ENCODE results near the gene NR2F1-AS1.
"Not testable (repeated sequence)": the region's sequence is repeated elsewhere in the genome, so short reads cannot be mapped to it uniquely, and the experiment has no call there.

Gene NR2F1-AS1

DNA sequence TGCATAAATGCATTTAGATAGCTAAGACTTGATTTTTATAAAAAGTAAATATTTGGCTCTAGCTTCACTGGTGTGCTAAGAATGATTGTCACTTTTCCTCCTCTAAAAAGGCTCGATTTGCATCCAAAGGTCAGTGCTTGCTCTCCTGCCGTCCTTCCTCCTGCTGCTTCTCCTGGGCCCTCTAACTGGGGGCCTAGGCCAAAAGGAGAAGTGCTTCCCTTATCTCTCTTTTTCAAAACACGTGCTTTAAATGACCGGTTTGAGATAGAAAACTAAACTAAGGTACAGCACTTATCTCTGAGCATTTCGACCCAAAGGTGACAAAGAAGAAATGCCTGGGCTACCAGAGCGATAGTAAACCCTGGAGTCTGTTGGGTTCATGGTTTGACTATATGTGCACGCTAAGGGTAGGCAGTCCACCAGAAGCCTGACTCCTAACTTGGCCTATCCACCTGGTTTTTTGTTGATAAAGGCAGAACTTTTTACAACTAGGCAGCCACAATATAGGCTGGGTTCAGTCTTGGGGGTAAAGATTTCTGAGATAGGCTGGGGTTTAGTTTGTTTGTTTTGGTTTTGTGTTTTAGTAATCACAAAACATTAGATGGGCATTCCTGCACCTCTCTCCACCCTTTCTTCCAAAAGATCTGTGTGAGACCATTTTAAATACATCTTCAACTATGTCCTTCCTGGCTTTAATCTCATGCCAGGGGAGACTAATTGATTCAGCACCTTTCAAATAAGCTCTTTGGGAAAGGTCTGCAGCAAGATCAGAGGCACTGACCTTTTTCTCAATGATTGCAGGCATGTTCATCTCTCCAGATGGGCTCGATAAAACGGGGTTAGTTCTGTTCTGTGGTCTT lies 3.8 kb downstream of the NR2F1-AS1 start:
- no peak for DNase-seq (ENCODE audit: low read depth in 2 of 2)

DNA sequence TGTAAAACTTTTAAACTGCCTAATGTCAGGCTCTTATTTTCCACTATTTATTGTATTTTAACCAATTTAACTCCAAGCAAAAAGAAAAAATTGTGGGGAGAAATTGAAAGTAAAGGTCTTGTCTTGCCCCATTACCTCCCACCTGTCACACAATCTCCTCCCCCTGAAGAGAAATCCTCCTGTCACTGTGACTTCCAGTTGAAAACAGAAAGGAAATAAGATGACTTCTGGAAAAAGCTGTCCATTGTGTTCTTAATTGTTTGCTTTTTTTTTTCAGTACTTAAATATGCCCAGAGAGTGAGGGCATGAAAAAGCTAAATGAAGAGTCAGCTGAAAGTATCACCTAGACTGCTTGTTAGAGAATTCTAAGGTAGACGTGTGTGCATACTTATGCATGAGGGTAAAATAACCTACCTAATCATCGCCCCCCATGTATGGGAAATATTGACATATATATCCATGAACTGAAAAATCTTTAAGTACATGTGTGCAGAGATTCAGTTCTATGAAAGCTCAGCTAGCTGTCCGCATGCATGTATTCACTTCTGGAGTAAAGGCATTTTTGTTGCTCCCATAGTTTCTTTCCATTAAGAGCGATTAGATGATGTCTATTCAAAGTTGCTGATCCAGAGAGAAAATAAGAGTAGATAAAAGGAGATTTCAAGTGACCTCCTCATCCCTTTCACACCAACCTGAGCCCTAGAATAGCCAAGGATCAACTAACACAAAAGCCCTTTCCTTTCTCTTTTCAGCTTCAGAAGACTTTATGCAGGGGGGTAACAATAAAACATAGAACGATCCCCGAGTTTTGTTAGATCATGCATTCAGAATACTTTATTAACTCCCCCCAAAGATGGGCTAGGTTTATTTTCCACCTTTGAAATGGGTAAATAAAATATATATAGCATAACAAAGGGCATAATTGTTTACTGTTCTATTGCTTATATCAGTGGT lies 5.3 kb downstream of the NR2F1-AS1 start:
- DNase-seq (ENCODE audit: low read depth in 2 of 2), result no peak

DNA sequence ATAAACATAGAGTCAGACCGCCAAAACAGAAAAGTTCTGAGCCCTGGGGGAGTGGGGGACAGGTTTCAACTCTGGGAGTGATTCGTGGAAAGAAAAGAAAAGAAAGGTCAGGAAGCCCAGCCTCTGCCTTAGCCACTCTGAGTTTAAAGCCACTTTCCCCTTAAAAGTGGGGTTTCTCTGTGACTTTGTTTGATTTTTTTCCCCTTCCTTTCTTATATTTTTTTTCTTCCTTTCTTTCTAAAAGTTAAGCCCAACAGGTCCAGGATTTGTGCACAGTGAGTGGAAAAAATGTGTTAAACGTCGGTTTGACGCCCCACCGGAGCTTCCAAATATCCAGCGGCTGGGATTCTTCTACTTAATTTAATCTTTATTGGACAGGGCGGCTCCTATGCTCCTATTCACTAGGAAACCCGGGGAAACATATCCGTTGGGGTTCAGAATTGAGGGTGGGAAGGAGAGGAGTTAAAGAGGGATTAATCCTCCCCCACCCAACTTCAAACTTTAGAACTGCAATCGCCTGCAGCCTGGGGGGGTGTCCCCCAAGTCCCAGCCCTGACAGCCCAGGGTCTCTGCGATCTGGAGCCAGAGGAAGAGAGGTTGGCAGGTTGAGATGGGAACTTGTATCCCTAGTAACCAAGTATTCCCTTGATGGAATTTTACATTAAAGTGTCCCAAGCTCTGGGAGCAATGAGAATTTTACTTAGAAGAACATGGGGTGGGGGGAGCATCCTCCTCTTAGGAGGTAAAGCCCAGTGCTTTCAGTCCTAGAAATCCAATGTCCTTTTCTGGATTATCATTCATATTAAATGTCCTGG lies 6.3 kb downstream of the NR2F1-AS1 start:
- no peak for DNase-seq (ENCODE audit: low read depth in 2 of 2)

DNA sequence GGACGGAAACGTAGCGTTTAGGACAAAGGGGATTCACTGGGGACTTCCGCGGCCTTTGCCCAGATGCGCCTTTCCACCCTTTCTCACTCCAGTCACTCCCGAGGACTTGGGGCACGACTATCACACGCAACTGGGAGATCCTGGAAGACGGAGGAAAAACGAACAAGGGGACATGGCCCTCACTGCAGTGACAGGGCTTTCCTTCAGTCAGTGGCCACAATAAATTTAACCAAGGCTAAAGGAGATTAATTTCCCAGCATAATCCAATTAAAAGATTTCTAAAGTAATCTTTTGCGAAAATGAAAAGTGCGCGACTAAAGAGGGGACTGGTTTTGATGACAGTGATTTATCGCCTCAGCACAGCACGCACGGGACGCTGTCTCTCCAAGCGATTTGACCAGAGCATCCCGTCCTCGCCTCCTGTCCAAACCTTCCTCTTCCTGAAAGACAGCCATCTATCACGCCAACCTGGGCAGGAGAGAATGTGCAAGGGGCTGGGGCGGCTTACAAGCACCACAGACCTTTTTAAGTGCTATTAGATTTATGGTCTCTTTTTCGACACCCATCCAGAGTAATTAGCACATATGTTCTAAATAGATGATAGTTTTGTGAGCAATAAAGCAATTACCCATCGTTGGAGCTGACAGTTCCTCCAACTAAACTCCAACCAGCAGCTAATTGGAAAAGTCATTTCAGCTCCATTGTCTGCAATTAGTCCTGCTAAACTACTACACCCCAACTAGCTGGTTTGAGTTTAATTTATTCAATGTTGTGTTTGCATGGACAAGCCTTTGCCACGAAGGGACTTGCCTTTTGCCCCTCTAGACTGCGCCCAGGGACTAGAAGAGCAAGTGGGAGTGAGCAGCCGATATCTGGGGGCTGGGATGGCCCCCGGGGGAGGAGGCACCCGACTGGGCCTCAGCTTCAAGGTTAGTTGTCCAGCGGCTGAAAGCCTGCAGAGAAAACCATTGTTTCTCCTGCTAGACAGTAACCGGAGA lies 7.4 kb downstream of the NR2F1-AS1 start:
- DNase-seq (ENCODE audit: low read depth in 2 of 2), result no peak

DNA sequence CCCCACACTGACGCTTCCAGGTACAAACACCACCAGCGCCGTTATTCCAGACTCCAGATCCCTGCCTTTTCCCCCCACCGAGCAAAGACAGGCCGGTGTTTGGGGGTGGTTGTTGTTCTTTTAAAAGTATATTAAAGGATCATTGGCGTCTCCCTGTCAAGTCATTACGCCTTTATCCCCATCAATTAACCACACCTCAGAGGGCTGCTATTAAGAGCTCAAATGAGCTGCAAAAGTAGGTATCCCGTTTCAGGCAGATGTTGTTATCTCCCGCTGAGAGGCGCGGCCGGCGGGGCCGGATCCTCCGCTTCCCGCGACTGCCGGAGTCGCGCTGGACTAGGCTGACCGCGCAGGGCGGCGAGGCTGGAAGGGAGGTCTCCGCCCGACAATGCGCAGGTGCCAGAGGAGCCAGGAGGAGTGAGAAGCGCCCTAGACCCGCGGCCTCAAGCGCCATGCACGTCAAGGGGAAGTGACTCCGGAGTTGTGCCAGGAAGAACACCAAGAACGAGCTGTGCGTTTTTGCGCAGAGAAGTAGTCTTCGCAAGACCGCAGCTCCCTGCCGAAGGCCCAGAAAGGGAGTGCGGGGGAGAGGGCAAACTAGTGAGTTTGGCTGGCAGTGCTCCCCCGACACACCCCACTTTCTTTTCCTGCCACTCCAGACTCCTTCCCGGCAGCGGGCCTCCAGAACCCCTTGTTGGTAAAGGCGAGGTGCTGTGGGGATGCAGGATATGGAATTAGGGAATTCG lies 8.2 kb downstream of the NR2F1-AS1 start:
- DNase-seq (ENCODE audit: low read depth in 2 of 2), result no peak

DNA sequence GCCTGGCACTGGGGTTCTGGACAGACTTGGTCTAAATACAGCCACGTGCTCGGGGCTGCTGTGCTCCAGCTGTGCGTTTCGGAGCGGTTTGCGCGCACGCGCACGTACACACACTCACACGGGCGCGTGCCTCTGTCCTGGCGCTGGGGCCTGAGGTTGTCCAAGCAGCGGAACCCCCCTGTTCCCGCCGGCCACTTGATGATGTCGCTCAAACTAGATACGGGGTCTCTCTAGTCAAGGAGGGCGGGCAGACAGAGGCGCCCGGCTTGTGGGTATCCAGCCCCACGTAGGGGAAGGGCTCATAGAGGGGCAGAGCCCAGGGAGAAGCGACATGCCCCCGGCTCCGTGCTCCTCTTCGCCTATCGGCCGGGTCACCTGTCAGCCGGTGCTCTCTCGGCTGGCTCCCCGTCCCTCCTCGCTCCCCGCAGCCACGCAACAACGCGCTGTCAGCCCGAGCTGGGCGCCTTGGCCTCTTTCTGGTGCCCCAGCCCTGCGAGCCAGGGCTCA lies 8.9 kb downstream of the NR2F1-AS1 start:
- no peak for DNase-seq (ENCODE audit: low read depth in 2 of 2)

DNA sequence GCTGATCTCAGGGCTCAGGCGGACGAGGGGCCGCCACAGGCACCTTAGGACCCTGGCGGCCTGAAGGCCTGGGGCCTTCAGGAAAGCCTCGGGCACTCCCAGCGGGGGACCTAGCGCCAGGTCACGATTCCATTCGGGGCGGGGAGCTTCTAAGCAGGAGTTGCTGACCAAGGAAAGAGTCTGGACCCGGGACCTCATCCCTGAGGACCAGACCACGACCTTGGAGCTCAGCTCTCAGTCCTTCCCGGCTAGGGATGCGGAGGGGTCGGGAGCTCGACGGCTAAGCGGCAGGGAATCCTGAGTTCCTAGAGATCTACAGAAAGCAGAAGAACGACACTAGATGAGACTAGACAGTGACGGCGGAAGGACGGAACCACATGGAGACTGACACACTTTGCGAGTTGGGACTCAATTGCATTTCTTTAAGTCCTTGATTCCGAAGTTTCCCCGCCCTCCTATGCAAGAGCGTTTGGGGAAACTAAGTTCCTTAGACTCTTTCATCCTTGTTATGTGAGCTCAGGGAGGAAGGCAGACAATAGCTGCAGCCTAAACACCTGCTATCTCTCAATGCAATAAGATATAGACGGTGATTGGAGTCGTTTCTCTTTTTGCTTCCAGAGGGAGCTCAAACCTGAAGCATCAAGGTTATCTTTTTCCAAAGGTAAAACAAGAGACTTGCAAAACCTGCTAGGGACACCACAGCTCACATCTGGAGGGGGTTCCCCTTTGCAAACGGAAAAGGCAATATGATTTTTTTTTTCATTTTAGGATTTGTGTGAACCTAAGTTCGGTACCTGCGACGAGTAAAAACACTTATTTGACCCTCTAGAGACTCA lies 9.7 kb downstream of the NR2F1-AS1 start:
- no peak for DNase-seq (ENCODE audit: low read depth in 2 of 2)

DNA sequence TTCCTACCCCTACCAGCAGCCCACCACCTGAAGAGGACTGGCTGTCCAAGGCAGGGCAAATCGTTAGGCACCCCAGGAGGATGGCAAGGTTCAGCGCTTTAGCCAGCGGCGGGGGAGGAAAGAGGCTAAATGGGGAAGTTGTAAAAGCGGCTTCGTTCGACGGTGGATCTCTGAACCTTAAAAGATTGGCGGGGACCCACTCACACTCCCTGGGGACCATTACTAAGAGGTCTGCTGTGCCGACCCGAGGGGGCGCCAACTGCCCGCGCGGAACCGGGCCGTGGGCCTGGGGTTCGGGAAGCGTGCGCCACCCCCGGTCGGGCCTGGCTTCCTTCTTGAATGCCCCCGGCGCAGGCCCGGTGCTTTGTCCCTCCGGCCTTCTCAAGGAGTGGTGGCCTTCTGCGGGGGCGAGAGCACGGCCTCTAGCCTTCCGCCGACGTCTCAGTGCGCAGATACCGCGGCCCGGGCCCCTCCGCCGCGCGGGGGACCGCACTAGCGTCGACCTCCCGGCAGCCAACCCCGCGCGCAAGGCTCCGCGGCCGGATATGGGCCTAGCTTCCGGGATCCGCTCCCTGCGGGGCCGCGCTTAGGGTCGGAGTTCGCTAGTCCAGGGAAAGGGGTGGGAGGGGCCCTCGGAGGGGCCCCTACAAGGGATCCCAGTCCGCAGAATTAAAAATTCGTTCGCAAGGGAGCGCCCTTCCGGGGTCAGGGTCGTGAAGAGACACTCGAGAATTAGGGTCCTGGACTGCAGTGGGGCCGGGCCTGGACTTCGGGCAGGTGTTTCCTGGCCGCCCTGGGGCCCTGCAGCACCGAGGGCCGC lies 10.5 kb downstream of the NR2F1-AS1 start:
- no peak for DNase-seq (ENCODE audit: low read depth in 2 of 2)

DNA sequence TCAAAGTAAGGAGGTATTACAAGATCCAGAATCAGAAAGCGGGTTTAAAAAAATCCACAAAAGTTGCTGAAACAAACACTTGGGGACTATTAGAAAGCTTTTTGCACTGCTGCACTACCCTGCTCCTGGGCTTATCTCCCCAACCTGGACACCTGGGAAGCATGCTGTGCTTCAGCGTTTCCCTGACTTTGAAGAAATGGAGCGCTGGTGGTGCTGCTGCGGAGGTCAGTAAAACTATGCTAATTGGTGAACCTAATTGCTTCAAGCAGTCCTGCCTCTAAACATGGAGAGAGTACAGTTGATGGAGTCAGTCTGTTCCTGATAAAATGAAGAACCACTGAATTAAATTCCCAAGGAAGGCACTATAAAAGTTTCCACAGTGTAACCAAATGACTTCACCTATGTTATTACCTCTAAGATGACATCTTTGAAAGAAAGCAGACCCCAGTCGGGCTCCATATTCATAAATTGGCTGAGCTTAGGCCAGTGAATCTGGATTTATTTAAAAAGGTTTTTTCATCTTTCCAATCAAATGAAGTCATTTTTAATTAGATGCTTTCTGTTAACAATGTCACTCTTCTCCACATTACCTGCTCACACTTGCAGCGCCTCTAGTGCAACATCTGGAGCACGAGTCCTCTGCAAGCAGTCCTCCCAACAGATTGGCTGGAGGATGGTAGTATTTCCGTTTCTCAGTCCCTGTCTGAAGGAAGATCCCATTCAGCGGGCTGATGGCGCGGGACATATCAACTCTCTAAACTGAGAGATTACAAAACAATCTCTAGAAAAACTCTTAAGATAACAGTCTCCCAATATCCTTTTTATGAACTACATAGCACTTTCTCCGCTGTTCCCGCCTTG lies 11.5 kb downstream of the NR2F1-AS1 start:
- no peak for DNase-seq (ENCODE audit: low read depth in 2 of 2)

DNA sequence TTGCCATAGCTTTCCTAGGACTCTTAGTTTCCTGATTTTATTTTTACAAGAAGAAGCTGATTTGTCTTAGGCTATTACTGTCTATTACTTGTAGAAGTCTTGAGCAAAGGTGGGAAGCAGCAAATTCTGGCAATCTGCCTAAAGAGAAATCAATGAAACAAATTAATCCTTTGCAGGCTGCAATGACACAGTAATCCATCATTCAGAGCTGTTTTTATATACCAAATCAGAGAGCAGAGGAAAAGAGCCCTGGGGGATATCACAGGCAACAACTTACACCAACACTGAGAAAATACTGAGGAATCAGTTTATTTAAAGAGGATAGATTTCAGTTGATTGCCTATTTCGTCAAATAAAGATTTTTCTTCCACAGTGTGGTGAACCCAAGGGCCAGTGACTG lies 13.6 kb downstream of the NR2F1-AS1 start:
- no peak for DNase-seq (ENCODE audit: low read depth in 2 of 2)

DNA sequence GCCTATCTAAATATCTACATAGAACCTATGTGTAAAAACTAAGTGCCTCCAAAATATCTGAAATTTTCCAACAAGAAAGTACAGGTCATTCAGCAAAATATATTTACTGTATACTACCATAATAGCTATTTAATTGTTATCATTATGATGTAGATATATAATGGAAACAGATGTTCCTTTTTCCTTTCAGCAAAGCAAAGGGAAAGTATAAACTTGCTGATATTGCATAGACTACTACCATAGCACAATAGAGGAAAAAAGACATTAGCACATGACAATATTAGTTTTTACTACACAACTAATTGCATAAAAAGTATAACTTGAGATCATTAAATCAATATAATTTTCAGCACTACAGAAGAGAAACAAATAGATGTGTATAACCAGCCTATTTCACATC lies 14.9 kb downstream of the NR2F1-AS1 start:
- no peak for DNase-seq (ENCODE audit: low read depth in 2 of 2)

DNA sequence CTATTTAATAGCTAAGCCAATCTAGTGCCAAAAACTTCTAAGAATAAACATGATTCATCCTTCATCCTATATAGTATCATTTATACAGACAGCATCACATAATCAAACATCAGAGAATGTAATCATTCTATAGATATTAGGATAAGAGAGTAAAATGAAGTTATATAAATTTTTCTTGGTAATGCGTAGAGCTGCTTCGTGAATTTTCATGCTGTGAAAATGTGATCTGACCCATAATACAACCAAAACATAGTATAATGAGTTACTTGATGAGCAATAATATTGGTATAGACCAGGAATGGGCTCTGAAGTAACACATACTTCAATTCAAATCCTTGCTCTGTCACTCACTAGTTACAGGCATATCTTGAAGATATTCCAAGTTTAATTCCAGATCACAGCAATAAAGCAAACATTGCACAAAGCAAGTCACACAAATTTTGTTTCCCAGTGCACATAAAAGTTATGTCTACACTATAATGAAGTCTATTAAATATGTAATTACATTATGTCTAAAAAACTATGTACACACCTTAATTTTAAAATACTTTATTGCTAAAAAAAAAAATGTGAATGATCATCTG lies 23.9 kb downstream of the NR2F1-AS1 start:
- DNase-seq (ENCODE audit: low read depth in 2 of 2), result no peak

DNA sequence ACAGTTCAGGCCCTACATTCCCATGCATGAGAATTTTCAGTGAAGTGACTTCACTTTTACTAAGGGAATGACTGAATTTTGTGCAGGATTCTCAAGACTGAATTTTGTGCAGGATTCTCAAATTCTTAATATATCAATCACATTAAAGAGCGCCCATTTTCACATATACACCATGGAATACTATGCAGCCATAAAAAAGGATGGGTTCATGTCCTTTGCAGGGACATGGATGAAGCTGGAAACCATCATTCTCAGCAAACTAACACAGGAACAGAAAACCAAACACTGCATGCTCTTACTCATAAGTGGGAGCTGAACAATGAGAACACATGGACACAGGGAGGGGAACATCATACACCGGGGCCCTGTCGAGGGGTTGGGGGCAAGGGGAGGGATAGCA lies 31.4 kb downstream of the NR2F1-AS1 start:
- DNase-seq (ENCODE audit: low read depth in 2 of 2), result not testable (repeated sequence)

DNA sequence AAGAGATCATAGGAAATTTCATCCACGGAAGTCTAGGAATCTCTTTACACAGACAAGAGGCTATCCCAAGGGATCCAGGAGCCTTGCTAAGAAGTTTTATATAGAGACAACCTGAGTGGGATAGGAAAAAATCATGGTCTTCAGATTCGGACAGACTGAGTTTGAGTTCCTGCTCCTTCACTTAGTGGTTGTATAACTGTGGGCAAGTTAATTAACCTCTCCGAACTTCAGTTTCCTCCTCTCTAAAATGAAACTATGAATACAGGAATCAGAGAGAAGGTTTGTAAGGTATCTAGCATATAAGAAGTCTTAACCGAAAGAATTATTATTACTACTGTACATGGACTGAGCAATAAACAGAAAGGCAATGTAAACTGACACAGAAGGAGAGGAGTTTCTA lies 35.1 kb downstream of the NR2F1-AS1 start:
- DNase-seq (ENCODE audit: low read depth in 2 of 2), result no peak

DNA sequence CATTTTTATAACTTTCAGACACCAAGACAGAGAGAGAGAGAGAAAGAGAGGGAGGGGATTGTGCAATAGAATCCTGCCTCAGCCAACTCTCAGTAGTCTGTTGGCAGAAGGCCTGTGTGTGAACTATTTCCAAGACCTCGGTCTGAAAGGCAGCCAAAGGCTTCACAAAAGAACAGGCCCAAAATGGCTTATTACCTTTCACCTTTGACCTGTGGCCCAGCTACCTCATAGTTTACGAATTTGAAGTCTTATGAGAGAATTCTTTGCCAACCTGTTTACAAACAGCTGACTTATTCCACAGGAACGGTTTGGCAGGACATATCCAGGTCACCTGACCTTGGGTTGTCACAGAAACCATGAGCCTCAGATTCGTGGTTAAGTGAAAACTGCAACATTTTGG lies 48.6 kb downstream of the NR2F1-AS1 start:
- no peak for DNase-seq (ENCODE audit: low read depth in 2 of 2)

DNA sequence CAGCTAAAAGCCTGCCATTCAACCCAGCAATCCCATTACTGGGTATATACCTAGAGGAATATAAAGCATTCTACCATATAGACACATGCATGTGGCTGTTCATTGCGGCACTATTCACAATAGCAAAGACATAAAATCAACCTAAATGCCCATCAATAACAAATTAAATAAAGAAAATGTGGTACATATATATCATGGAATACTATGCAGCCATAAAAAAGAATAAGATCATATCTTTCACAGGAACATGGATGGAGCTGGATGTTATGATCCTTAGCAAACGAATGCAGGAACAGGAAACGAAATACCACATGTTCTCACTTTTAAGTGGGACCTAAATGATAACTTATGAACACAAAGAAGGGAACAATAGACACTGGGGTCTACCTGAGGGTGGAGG lies 59.2 kb downstream of the NR2F1-AS1 start:
- DNase-seq (ENCODE audit: low read depth in 2 of 2), result not testable (repeated sequence)

DNA sequence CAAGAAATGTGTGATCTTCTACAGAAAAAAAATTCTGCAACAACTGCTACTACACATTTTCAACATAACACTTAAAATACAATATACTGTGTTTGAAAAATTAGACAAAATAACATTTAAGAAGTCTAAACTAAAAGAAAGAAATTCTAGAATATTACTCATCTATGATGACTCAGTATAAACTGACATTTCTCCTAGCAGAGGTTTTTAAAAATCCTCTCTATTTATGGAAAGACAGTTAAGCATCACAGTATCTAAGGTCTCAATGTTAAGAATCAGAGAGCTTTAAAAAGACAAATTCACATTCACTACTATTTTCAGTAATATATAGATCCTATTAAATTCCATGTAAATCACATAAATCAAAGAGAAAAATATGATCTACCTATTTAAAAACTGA lies 61.3 kb downstream of the NR2F1-AS1 start:
- DNase-seq (ENCODE audit: low read depth in 2 of 2), result no peak

All from stimulated activated CD4-positive, alpha-beta T cell treated with anti-CD3 and anti-CD28 coated beads, Interleukin-1b, Interleukin-23, amount 100 ng/mL, for 1 hour (primary cell).